ENCODE data around the gene BAD.

The BAD gene

DNA sequence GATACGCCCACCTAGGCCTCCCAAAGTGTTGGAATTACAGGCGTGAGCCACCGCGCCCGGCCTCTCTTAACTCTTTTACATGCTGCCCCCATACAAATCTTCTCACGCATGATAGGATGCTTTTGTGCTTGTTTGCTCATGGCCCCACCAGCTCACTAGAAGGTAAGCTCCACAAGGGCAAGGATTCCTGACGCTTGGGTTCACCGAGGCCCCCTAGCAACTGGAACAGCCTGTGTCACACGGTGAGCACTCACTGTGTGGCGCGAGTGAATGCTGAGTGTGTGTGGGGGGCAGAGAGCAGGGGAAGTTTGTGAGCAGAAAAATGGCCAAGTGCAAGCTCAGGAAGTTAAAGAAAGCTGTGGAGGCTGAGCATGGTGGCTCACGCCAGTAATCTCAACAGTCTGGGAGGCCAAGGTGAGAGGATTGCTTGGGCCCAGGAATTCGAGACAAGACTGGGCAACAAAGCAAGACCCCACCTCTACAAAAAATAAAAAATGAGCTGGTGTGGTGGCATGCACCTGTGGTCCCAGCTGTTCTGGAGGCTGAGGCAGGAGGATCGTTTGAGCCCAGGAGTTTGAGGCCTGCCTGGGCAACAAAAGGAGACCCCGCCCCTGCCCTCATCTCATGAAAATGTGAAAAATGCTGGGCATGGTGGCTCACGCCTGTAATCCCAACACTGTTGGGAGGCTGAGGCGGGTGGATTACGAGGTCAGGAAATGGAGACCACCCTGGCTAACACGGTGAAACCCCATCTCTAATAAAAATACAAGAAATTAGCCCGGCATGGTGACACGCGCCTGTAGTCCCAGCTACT is 2.3 kb downstream of the BAD start:
- TF ChIP-seq, protein P1, sequence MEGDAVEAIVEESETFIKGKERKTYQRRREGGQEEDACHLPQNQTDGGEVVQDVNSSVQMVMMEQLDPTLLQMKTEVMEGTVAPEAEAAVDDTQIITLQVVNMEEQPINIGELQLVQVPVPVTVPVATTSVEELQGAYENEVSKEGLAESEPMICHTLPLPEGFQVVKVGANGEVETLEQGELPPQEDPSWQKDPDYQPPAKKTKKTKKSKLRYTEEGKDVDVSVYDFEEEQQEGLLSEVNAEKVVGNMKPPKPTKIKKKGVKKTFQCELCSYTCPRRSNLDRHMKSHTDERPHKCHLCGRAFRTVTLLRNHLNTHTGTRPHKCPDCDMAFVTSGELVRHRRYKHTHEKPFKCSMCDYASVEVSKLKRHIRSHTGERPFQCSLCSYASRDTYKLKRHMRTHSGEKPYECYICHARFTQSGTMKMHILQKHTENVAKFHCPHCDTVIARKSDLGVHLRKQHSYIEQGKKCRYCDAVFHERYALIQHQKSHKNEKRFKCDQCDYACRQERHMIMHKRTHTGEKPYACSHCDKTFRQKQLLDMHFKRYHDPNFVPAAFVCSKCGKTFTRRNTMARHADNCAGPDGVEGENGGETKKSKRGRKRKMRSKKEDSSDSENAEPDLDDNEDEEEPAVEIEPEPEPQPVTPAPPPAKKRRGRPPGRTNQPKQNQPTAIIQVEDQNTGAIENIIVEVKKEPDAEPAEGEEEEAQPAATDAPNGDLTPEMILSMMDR (IDR thresholded peaks at IDR 0.05): no peak
- no peaks in the 10 kb centered on the region for H3K9me3 ChIP-seq
- intact Hi-C loops (cut with DNase I; ENCODE audit: low total_unique reads): no loop called here
- H3K36me3 ChIP-seq: peaks cover 19 to 46% (median 20%) of the 10 kb centered on the region in 3 donors
- H3K4me1 ChIP-seq: peaks cover 0 to 32% (median 25%) of the 10 kb centered on the region in 4 donors
- no peak overlapping the region for H3K4me3 ChIP-seq
- no peak for DNase-seq
- H3K27me3 ChIP-seq: no peaks in the 10 kb centered on the region
- H3K27ac ChIP-seq: no peak overlapping the region

DNA sequence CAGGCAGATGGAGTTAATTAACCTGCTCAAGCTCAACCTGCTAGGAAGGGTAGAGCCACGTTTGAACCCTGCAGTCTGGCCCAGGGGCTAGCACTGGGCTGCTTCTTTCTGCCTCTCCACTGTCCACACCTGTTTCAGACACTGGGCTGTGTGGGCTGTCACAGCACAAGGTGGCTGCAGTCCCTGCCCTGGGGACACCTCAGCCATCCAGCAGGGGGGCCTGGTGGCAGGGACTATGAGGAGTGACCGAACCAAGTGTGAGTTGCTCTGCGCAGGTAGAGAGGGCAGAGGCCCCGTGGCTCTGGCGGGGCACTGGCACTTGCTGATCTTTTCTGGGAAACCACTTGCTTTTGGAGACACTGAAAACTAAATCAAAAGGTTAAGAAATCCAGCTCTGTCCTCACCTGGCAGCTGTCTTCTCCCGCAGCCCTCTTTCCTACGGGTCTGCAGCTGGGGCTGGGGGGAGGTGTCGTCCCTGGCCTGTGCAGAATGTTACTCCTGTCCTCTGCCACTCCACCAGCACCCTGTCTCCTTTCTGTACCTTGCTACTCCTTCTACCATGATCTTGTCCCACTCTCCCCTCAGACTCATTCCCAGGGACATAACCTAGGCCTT is 5.8 kb downstream of the BAD start:
- no peaks in the 10 kb centered on the region for H3K9me3 ChIP-seq
- H3K27ac ChIP-seq: no peak overlapping the region
- no peak overlapping the region for H3K4me3 ChIP-seq
- TF ChIP-seq, protein P1 (IDR thresholded peaks at IDR 0.05): no peak
- no peak for DNase-seq
- H3K4me1 ChIP-seq: peaks cover 0 to 16% (median 11%) of the 10 kb centered on the region in 4 donors
- H3K27me3 ChIP-seq: no peaks in the 10 kb centered on the region
- H3K36me3 ChIP-seq: peaks cover 20 to 67% (median 35%) of the 10 kb centered on the region in 3 donors
- intact Hi-C loops (cut with DNase I; ENCODE audit: low total_unique reads): no loop called here

DNA sequence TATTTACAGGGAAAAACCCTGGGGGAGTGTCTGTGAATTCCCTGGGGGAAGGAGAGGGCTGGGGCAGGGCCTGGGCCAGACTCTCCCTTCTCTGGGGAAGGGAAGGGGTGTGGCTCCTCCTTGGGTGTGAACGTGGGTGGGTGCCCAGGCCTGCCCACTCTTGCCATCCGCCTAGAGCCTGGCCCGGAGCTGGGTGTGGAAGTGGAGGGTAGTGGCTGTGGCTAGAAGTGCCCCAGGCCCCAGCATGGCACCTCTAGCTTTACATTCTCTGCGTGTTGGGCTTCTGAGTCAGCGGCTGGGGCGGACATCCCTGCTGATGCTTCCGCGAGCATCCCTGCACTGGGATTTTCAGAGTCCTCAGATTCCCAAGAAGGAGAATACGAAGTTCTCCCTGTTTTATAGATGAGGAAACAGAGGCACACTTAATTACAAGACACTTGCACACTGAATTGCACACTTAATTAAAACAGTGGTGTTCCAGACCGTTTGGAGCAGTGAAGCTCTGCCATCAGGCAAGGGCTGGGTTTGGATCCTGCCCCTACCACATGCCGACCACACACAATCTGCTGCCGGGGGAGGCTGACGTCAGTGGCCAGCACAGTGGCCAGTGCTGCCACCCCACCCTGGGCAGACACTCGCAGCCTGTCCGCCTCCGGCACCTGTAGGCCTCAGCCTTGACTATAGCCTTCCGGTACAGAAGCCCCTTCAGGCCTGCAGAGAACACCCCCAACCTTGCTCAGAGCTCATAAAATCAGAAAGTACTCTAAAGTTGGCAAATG is 7.6 kb downstream of the BAD start:
- TF ChIP-seq, protein P1 (IDR thresholded peaks at IDR 0.05): no peak
- H3K4me1 ChIP-seq: peaks cover 0 to 10% (median 8%) of the 10 kb centered on the region in 4 donors
- H3K9me3 ChIP-seq: no peaks in the 10 kb centered on the region
- no peaks in the 10 kb centered on the region for H3K27me3 ChIP-seq
- H3K4me3 ChIP-seq: no peak overlapping the region
- intact Hi-C loops (cut with DNase I; ENCODE audit: low total_unique reads): no loop called here
- H3K27ac ChIP-seq: no peak overlapping the region
- no peak for DNase-seq
- H3K36me3 ChIP-seq: peaks cover 20 to 60% (median 29%) of the 10 kb centered on the region in 3 donors

DNA sequence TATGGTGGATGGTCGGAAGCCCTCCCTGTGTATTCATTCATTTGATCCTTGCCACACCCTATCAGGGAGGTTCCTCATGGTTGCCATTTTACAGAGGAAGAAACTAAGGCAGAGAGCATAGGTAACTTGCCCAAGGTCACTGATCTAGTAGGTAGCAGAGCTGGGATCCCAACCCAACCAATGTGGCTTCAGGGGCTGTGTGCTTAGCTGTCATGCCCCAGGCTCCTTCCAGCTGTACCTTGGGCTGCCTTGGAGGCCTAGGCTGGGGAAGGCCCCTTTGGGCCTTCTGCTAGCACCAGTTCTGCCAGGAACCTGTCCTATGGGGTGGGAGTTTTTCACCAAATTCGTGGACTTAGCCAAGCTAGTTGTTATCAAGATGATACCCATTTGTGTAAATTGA is 8.6 kb downstream of the BAD start:
- DNase-seq: no peak
- no peaks in the 10 kb centered on the region for H3K27me3 ChIP-seq
- intact Hi-C loops (cut with DNase I; ENCODE audit: low total_unique reads): no loop called here
- H3K9me3 ChIP-seq: no peaks in the 10 kb centered on the region
- TF ChIP-seq, protein P1 (IDR thresholded peaks at IDR 0.05): no peak
- H3K4me3 ChIP-seq: no peak overlapping the region
- H3K4me1 ChIP-seq: peaks cover 0 to 12% (median 12%) of the 10 kb centered on the region in 4 donors
- H3K27ac ChIP-seq: no peak overlapping the region
- H3K36me3 ChIP-seq: peaks cover 20 to 50% (median 26%) of the 10 kb centered on the region in 3 donors

DNA sequence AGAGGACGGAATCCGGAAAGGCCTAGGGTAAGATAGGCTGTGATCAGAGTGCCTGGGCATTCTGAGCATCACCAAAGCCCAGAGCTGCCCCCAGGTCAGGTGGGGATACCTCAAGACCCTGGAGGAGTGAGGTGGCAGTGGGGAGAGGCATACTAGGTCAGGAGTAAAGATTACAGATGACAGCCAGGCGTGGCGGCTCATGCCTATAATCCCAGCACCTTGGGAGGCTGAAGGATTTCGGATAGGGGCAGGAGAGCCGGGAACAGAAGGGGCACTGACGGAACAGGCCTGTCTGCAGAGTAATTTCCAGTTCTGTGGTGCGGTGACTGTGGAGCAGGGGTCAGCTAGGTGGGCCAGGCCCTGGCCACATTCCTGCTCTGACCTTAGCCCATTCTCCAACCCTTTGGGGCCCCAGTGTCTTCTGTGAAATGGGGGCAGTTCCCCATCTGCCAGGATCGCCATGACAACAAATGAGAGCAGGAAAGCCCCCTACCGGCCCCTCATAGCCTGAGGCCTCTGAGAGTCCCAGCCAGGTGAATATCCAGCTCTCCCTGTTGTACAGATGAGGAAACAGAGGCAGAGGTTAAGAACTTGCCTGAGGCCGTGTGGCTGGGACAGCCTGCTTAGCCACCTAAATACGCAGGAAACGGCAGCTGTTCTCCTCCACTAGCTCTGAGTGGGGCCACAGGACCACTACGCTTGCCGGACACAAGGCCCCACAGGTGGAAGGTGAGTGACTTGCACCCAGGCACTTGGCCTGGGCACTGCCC is 9.2 kb downstream of the BAD start:
- Histone ChIP-seq H3K27ac (no peak overlapping the region), H3K4me1 (peaks cover 0 to 12% (median 12%) of the 10 kb centered on the region in 4 donors), H3K27me3 (no peaks in the 10 kb centered on the region), H3K9me3 (no peaks in the 10 kb centered on the region), H3K36me3 (peaks cover 16 to 46% (median 26%) of the 10 kb centered on the region in 3 donors), H3K4me3 (no peak overlapping the region)
- no peak for DNase-seq
- TF ChIP-seq, protein P1 (IDR thresholded peaks at IDR 0.05): no peak
- intact Hi-C loops (cut with DNase I; ENCODE audit: low total_unique reads): no loop called here

All from tibial artery (tissue), 4 donors.